ENCODE data around the gene CATSPERE. TPM values are rescaled to one million over a fixed set of nuclear protein-coding genes. Genes with fewer than 3 reads are reported as not detected.

Gene CATSPERE
- total RNA-seq, 1 experiment from 2014 or later, result 0.06 TPM

DNA sequence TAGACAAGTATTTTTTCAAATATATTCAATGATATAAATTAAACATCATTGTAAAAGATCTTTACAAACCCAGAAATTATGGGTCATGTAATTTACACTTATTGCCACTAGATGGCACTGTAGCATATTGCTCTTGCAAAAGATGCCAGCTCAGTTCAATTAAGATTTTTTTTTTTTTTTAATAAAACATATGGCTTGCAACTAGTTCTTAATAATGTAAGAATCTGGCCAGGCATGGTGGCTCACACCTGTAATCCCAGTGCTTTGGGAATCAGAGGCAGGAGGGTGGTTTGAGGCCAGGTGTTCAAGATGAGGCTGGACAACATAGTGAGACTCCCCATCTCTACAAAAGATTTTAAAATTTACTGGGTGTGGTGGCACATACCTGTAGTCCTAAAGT is 142.4 kb downstream of the CATSPERE start:
- Histone ChIP-seq H3K9me3 (replicated peaks) (no peaks in the 10 kb centered on the region), H3K4me1 (no peaks in the 10 kb centered on the region), H3K4me3 (no peak overlapping the region), H3K27me3 (no peaks in the 10 kb centered on the region), H3K27ac (no peak overlapping the region), H3K36me3 (no peaks in the 10 kb centered on the region)
- peak in 1 of 2 experiments; percentile 48 for DNase-seq

DNA sequence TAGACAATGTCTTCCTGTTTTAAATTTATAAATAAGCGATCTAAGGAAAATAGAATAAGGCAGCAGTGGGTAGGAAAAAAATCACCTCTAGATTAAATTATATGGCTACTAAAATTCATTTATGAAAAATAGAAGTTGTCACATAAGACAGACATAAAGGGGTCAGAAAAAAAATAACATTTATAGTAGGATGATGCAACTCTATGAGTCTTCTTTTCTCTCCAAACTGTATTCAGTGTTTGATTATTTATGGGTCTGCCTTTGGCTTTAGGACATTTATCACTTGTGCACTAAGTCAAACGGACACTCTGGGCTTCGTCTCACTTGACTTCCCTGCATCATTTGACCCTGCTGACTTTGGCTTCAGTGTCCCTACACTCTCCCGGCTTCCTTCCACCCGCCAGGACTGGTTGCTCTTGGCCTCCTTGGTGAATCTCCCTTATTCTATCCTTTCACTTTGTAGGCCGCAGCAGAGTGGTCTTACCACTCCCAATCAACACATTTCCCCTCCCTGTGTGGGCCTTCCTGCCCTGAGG is 144.8 kb downstream of the CATSPERE start:
- H3K27ac ChIP-seq, result no peak overlapping the region
- no peak for DNase-seq
- no peaks in the 10 kb centered on the region for H3K27me3 ChIP-seq
- H3K4me3 ChIP-seq, result no peak overlapping the region
- H3K9me3 ChIP-seq (replicated peaks), result no peaks in the 10 kb centered on the region
- H3K36me3 ChIP-seq, result no peaks in the 10 kb centered on the region
- H3K4me1 ChIP-seq, result no peaks in the 10 kb centered on the region

DNA sequence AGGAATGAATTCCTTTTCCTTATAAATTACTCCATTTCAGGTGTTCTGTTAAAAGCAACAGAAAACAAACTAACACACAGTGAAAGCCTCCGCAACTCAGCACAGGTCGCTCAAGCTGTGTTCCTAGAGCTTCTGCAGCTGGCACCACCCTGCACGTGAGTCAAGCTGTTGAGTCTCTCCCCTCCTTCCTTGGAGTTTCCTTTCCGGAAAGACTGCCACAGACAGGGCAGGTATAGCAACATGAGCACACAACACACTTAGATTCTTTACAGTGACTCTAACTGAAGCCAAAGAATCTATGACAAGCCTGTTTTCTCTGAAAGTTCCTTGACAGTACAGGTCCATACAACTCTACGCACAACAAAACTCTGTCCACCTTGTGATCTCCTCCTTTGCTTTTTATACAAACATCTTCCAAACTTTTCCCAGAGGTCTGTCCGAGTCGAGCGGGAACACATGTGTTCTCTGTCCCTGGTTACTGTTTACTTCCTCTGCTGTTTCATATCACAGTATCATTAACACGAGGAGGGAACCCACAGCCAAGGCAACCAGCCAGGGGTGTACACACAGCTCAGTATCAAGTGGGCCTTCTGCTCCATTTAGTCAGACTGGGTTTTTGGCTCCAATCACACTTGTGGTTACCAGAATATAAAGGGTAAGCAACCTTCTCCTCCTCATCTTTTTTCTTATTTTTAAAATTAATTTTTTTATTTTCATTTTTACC is 153.2 kb downstream of the CATSPERE start:
- DNase-seq, result no peak
- H3K27ac ChIP-seq, result no peak overlapping the region
- no peaks in the 10 kb centered on the region for H3K9me3 ChIP-seq (replicated peaks)
- no peaks in the 10 kb centered on the region for H3K4me1 ChIP-seq
- no peak overlapping the region for H3K4me3 ChIP-seq
- no peaks in the 10 kb centered on the region for H3K27me3 ChIP-seq
- no peaks in the 10 kb centered on the region for H3K36me3 ChIP-seq

DNA sequence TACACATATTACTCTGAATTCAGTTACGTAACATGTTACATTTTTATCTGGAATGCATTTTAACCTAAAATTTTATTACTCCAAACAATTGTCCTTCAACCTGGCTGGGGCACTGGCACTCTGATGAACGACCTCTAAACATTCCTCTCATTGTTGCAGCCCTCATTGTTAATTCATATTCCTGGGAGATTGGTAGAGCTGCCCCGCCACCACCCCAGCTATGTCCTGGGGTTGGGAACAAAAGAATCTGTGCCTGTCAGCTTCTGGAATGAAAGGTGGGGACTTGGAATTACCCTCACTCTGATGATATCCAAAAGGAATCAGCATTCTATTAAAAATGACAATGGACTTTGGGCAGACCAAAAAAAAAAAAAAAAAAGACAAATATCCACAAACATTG is 153.8 kb downstream of the CATSPERE start:
- Histone ChIP-seq H3K36me3 (no peaks in the 10 kb centered on the region), H3K9me3 (replicated peaks) (no peaks in the 10 kb centered on the region), H3K4me1 (no peaks in the 10 kb centered on the region), H3K27me3 (no peaks in the 10 kb centered on the region), H3K4me3 (no peak overlapping the region), H3K27ac (no peak overlapping the region)
- DNase-seq, result no peak

DNA sequence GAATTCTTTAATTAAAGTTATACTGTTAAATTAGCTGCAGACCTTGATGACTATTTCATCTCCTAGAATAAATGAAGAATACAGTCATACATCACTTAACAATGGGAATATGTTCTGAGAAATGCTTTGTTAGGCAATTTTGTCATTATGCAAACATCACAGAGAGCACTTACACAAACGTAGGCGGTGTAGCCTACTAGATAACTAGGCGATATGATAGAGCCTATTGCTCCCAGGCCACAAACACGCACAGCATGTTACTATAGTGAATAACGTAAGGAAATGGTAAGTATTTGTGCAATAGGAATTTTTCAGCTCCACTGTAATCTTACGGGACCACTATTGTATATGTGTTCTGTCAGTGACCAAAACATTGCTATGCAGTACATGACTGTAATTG is 154.2 kb downstream of the CATSPERE start:
- H3K27ac ChIP-seq, result no peak overlapping the region
- DNase-seq, result no peak
- no peaks in the 10 kb centered on the region for H3K4me1 ChIP-seq
- H3K36me3 ChIP-seq, result no peaks in the 10 kb centered on the region
- no peaks in the 10 kb centered on the region for H3K9me3 ChIP-seq (replicated peaks)
- H3K27me3 ChIP-seq, result no peaks in the 10 kb centered on the region
- H3K4me3 ChIP-seq, result no peak overlapping the region

DNA sequence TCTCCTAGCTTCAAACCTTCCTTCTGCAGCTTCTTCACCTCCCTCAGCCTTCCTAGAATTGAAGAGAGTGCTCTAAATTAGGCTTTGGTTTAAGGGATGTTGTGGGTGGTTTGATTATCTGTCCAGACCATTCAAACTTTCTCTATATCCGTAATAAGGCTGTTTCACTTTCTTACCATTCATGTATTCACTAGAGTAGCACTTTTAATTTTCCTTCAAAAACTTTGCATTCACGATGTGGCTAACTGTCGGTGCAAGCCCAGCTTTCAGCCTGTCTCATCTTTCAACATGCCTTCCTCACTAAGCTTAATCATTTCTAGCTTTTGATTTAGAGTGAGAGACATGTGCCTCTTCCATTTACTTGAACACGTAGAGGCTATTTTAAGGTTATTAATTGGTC is 165.6 kb downstream of the CATSPERE start:
- no peaks in the 10 kb centered on the region for H3K36me3 ChIP-seq
- H3K4me1 ChIP-seq, result no peaks in the 10 kb centered on the region
- H3K9me3 ChIP-seq (replicated peaks), result no peaks in the 10 kb centered on the region
- no peak for DNase-seq
- no peaks in the 10 kb centered on the region for H3K27me3 ChIP-seq
- H3K4me3 ChIP-seq, result no peak overlapping the region
- no peak overlapping the region for H3K27ac ChIP-seq

DNA sequence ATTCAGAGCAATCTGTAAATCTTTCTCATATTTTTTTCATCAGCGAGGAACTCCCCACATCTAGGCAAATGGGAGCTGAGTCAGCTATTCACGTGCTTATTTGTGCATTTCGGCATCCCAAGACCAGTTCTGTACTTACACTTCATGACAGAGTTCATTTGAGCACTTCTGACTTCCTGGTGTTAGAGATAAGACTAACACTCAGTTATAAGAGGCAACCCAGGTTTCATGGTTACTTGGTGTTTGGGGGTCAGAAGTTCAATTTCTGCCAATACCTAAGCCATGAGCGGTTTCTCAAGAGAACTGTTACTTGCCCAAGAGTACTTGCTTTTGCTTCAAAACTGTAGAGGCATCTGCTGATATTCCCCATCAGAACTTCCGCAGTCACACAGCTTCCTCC is 167.7 kb downstream of the CATSPERE start:
- Histone ChIP-seq H3K27me3 (no peaks in the 10 kb centered on the region), H3K27ac (no peak overlapping the region), H3K36me3 (no peaks in the 10 kb centered on the region), H3K9me3 (replicated peaks) (no peaks in the 10 kb centered on the region), H3K4me3 (no peak overlapping the region), H3K4me1 (no peaks in the 10 kb centered on the region)
- DNase-seq, result no peak

DNA sequence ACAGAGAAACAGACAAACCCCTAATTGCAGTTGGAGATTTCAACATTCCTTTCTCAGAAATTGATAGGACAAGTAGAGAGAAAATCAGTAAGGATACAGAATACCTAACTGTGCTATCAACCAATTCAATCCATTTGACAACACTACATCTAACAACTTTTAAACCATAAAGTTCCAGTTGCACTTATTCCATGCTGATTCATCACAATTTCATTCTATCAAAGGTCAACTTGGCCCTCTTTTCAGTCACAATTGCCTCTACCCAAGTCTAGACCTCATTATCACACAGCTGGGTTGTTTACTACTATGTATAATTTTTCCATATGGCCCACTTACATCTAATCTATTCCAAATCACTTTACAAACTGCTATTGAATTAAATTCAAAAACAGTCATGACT is 172.1 kb downstream of the CATSPERE start:
- no peaks in the 10 kb centered on the region for H3K4me1 ChIP-seq
- H3K4me3 ChIP-seq, result no peak overlapping the region
- H3K9me3 ChIP-seq (replicated peaks), result no peaks in the 10 kb centered on the region
- H3K27me3 ChIP-seq, result no peaks in the 10 kb centered on the region
- no peak overlapping the region for H3K27ac ChIP-seq
- no peaks in the 10 kb centered on the region for H3K36me3 ChIP-seq
- no peak for DNase-seq

DNA sequence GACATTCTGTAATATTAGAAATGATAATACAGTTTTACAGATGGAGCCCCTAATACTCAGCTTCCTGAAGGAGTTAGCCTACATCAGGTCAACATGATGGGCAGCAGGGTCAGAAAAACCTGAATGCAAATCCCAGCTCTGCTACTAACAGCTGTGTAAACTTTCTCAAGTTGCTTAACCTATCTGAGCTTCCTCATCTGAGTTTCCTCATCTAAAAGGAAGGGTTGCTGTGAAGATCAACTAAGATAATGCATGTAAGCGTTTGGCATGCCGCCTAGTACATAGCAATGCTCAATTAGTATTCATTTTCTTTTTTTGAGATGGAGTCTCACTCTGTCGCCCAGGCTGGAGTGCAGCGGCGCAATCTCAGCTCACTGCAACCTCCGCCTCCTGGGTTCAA is 173.5 kb downstream of the CATSPERE start:
- H3K4me1 ChIP-seq, result no peaks in the 10 kb centered on the region
- no peak overlapping the region for H3K4me3 ChIP-seq
- H3K9me3 ChIP-seq (replicated peaks), result no peaks in the 10 kb centered on the region
- no peaks in the 10 kb centered on the region for H3K36me3 ChIP-seq
- H3K27ac ChIP-seq, result no peak overlapping the region
- H3K27me3 ChIP-seq, result no peaks in the 10 kb centered on the region
- DNase-seq, result no peak

DNA sequence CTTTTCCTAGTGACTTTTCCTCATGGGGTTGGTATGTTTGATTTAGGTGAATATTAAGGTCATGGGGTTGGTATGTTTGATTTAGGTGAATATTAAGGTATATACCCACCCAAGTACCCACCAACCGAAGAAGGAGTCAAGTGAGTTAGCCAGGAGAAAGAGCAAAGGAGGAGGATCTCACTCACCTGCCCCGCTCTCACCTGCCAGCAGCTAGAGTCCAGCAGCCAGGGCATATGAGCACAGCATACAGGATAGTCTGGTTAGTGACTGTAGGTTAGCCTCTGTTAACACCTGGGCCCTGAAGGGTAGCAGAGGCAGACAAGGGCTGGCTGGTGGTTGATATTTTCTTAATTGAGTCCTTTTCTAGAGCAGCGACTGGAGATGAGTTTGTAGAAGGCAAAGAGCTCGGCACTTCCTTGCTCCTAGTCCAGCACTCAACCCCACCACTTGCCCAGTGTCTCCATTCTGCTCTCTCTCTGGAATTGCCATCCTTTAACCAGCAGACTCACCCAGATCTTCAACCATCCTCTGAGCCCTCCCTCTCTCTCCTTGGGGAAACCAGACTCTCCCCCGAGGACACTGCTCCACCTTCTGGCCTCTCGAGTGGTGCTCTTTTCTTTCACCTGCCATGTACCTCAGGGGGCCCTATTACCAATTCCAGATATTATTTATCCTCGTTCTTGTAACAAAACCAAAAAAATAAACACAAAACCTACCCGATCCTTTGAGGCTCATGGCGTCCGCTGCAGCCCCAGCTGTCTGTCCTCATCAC is 175.6 kb downstream of the CATSPERE start:
- Histone ChIP-seq H3K36me3 (no peaks in the 10 kb centered on the region), H3K4me1 (no peaks in the 10 kb centered on the region), H3K27ac (no peak overlapping the region), H3K27me3 (no peaks in the 10 kb centered on the region), H3K9me3 (replicated peaks) (no peaks in the 10 kb centered on the region), H3K4me3 (peak overlapping the region; percentile 22)
- DNase-seq, result peak in 1 of 2 experiments; percentile 29

DNA sequence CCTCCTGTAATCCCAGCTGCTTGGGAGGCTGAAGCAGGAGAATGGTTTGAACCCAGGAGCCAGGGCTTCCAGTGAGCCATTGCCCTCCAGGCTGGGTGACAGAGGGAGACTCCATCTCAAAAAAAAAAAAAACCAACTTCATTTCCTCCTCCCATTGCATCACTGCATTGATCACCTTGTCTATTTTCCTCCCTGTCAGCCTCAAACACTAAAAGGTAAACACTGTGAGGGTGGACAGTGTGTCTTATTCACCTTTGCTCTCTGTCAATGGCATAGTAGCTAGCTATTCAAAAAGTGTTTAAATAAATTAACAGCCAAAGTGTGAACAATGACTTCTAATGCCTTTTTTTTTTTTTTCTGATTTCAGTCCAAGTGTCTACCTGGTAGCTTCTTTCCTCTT is 178.5 kb downstream of the CATSPERE start:
- H3K4me3 ChIP-seq, result no peak overlapping the region
- H3K36me3 ChIP-seq, result no peaks in the 10 kb centered on the region
- H3K27me3 ChIP-seq, result no peaks in the 10 kb centered on the region
- no peaks in the 10 kb centered on the region for H3K9me3 ChIP-seq (replicated peaks)
- no peak for DNase-seq
- H3K27ac ChIP-seq, result no peak overlapping the region
- H3K4me1 ChIP-seq, result no peaks in the 10 kb centered on the region

DNA sequence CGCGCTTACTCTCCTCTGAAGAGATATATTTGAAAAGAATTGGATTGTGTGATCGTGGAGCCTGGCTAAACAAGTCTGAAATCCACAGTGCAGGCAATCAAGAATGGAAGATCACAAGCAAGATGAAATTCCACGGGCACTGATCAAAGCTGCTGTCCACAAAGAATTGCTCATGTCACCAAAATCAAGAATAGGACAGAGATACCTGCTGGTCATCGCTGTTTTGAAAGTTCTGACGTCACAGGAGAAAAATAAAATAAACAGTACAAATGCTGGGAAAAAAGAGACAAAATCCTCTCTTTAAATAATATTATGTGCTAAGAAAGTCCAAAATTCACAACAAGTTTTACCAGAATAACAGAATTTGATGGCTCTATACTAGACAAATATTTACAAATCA is 179.8 kb downstream of the CATSPERE start:
- DNase-seq, result no peak
- Histone ChIP-seq H3K27me3 (no peaks in the 10 kb centered on the region), H3K4me1 (no peaks in the 10 kb centered on the region), H3K36me3 (no peaks in the 10 kb centered on the region), H3K4me3 (no peak overlapping the region), H3K9me3 (replicated peaks) (no peaks in the 10 kb centered on the region), H3K27ac (no peak overlapping the region)

DNA sequence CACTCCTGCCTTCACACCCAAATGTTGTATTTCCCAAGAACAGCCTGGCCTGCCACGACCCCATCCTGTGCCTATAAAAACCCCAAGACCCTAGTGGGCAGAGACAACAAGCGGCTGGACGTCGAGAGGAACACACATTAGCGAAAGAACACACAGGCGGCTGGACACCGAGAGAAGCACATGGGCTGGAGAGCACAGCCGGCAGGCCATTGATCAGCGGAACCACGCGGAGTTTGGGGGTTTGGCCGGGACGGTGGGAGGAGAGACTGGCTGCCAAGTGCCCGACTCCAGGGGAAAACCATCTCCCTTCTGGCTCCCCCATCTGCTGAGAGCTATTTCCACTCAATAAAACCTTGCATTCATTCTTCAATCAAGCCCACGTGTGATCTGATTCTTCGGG is 181.5 kb downstream of the CATSPERE start:
- H3K4me1 ChIP-seq, result no peaks in the 10 kb centered on the region
- no peaks in the 10 kb centered on the region for H3K9me3 ChIP-seq (replicated peaks)

DNA sequence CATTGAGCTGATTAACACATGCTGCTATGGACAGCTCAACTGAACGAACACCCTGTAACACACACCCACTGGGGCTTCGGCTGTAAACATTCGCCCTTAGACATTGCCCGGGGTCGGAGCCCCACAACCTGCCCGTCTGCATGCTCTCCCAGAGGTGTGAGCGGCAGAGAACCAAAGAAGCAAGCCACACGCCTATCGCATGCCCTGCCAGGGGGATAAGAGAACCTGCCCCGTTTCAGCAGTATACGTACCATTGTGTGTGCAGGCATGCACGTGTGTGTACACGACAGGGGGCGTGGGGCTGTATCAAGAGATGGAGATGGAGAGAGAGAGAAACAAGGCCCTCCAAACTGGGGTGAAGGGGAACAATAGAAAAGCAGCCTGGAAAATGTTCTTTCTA is 181.9 kb downstream of the CATSPERE start:
- no peak for DNase-seq
- Histone ChIP-seq H3K9me3 (replicated peaks) (no peaks in the 10 kb centered on the region), H3K27ac (no peak overlapping the region), H3K4me3 (no peak overlapping the region), H3K27me3 (no peaks in the 10 kb centered on the region), H3K36me3 (no peaks in the 10 kb centered on the region), H3K4me1 (no peaks in the 10 kb centered on the region)

More for the DNA sequence above, 181.5 kb downstream of the CATSPERE start:
- H3K36me3 ChIP-seq, result no peaks in the 10 kb centered on the region
- no peaks in the 10 kb centered on the region for H3K27me3 ChIP-seq
- DNase-seq, result no peak
- H3K4me3 ChIP-seq, result no peak overlapping the region
- H3K27ac ChIP-seq, result no peak overlapping the region

DNA sequence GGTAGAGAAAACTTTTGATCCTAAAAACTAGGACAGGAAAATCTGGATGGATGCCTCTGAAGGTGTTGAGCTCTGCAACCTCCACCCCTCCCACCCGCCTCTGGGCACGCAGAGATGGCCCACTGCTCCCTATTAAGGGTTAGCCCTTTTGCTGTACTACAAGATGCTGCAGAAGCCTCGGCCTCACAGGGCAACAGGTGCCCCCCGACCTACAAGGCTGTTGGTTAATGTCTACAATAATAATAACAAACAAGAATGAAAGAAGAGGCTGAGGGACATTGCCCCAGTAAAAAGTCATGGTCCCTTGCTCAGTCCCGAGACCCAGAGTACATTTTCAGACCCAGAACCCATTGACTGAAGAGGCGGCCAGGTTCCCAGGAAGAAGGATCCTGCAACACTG is 184.3 kb downstream of the CATSPERE start:
- Histone ChIP-seq H3K9me3 (replicated peaks) (no peaks in the 10 kb centered on the region), H3K4me3 (no peak overlapping the region), H3K36me3 (no peaks in the 10 kb centered on the region), H3K27ac (no peak overlapping the region), H3K4me1 (no peaks in the 10 kb centered on the region), H3K27me3 (no peaks in the 10 kb centered on the region)
- DNase-seq, result no peak
